ENCODE results near the gene NRXN3. TPM values are rescaled to one million over a fixed set of nuclear protein-coding genes. Genes with fewer than 3 reads are reported as not detected.

Gene NRXN3
- total and polyA plus RNA-seq, 2 of the 4 experiments (the other 2 are of a cell fraction): 4.8 to 25.1 TPM

DNA sequence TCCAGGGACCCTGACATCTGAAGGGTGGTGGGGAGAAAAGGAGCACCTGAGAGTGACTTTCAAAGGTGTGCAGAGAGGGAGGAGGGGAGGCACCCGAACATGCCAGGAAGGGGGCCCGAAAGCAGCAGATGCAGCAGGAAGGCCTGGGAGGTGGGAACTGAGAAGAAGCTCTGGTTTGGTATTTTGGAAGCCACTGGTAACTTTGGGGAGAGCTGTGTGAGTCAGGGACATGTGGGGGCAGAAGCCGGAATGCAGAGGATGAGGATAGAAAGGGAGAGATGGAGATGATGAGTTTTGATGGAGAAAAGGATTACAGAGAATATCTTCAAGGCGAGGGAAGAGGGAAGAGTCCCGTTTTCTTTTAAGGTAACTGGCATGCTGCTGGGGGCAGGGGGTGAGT, 50.1 kb downstream of the NRXN3 start:
- Histone ChIP-seq H2BK120ac (ENCODE audit: low read depth, low read length) (no peak overlapping the region), H3K9me3 (ENCODE audit: control insufficient read depth, insufficient read depth, low read length) (peaks cover 15% of the 10 kb centered on the region), H4K5ac (ENCODE audit: low read depth, low read length) (no peak overlapping the region), H2AK9ac (replicated peaks; ENCODE audit: low read depth, low read length, poor library complexity) (no peak overlapping the region), H3K4me2 (ENCODE audit: low read depth, low read length) (no peak overlapping the region), H3K4me1 (ENCODE audit: control insufficient read depth, insufficient read depth, low read length) (no peaks in the 10 kb centered on the region), H2BK5ac (ENCODE audit: low read depth, low read length, poor library complexity, severe bottlenecking) (no peak overlapping the region), H2AK5ac (ENCODE audit: low read depth, low read length) (no peak overlapping the region), H3K27ac (ENCODE audit: insufficient read depth, low read length) (no peak overlapping the region), H2BK20ac (ENCODE audit: low read depth, low read length) (no peak overlapping the region), H3K79me1 (ENCODE audit: low read depth in 1 of 2, low read length in 2 of 2) (no peaks in the 10 kb centered on the region), H3K14ac (replicated peaks; ENCODE audit: low read depth, low read length) (no peak overlapping the region), H4K91ac (ENCODE audit: insufficient read depth, low read depth, low read length) (no peak overlapping the region), H3K27me3 (ENCODE audit: control insufficient read depth, insufficient read depth, low read length) (no peaks in the 10 kb centered on the region), H3K18ac (ENCODE audit: low read depth, low read length) (no peak overlapping the region), H4K20me1 (ENCODE audit: insufficient read depth, low read length) (no peaks in the 10 kb centered on the region), H3K9me1 (ENCODE audit: insufficient read depth, low read length) (no peaks in the 10 kb centered on the region), H3K36me3 (ENCODE audit: control insufficient read depth, insufficient read depth, low read length) (no peaks in the 10 kb centered on the region), H3K23ac (ENCODE audit: low read depth, low read length) (no peak overlapping the region), H3K56ac (ENCODE audit: extremely low read depth, insufficient read depth, low read length) (no peak overlapping the region), H2BK15ac (ENCODE audit: low read depth, low read length) (no peak overlapping the region), H3K4ac (ENCODE audit: low read depth, low read length) (no peak overlapping the region), H3K4me3 (ENCODE audit: insufficient read depth, low read depth, low read length) (no peak overlapping the region), H3K9ac (ENCODE audit: low read depth, low read length) (no peak overlapping the region), H2AFZ (replicated peaks; ENCODE audit: low read length, poor library complexity) (no peak overlapping the region), H4K8ac (ENCODE audit: low read depth in 2 of 2, low read length in 2 of 2) (no peak overlapping the region)
- intact Hi-C loops (cut with micrococcal nuclease) (no loop called here), in situ Hi-C loops (cut with MboI; ENCODE audit: low sequenced_read_pairs) (no loop called here), dilution Hi-C loops (cut with HindIII; ENCODE audit: low sequenced_read_pairs, unreplicated experiment) (no loop called here)
- WGBS, 2 experiments (ENCODE audit: extremely low coverage in 2 of 2, insufficient read length in 1 of 2): 30% methylated on average over 4 of the region's 5 CpGs; no CpG with 5 or more reads in 1 of the 2 experiments
- TF ChIP-seq CEBPB (IDR thresholded peaks at IDR 0.05; ENCODE audit: low read depth, low read length) (no peak), SMC3 (IDR thresholded peaks at IDR 0.05; ENCODE audit: low read depth, low read length) (no peak), FOS (IDR thresholded peaks at IDR 0.05; ENCODE audit: low read depth, low read length) (no peak), RAD21 (IDR thresholded peaks at IDR 0.05; ENCODE audit: low read length) (no peak), CHD1 (IDR thresholded peaks at IDR 0.05; ENCODE audit: low read depth, low read length) (no peak), BHLHE40 (IDR thresholded peaks at IDR 0.05; ENCODE audit: low read depth, low read length) (no peak), POLR2A (IDR thresholded peaks at IDR 0.05; ENCODE audit: low read depth, low read length) (no peak), NFE2L2 (IDR thresholded peaks at IDR 0.05; ENCODE audit: low read depth, low read length) (no peak), MAFK (IDR thresholded peaks at IDR 0.05; ENCODE audit: low read depth, low read length) (no peak), MAZ (IDR thresholded peaks at IDR 0.05; ENCODE audit: borderline replicate concordance, low read depth, low read length) (no peak), RFX5 (IDR thresholded peaks at IDR 0.05; ENCODE audit: low read depth, low read length) (no peak), MXI1 (IDR thresholded peaks at IDR 0.05; ENCODE audit: borderline replicate concordance, low read depth, low read length) (no peak)
- TF ChIP-seq, protein P1, sequence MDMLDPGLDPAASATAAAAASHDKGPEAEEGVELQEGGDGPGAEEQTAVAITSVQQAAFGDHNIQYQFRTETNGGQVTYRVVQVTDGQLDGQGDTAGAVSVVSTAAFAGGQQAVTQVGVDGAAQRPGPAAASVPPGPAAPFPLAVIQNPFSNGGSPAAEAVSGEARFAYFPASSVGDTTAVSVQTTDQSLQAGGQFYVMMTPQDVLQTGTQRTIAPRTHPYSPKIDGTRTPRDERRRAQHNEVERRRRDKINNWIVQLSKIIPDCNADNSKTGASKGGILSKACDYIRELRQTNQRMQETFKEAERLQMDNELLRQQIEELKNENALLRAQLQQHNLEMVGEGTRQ (IDR thresholded peaks at IDR 0.05; ENCODE audit: low read depth, low read length): no peak
- TF ChIP-seq, protein P2, sequence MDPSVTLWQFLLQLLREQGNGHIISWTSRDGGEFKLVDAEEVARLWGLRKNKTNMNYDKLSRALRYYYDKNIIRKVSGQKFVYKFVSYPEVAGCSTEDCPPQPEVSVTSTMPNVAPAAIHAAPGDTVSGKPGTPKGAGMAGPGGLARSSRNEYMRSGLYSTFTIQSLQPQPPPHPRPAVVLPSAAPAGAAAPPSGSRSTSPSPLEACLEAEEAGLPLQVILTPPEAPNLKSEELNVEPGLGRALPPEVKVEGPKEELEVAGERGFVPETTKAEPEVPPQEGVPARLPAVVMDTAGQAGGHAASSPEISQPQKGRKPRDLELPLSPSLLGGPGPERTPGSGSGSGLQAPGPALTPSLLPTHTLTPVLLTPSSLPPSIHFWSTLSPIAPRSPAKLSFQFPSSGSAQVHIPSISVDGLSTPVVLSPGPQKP (IDR thresholded peaks at IDR 0.05; ENCODE audit: borderline replicate concordance, low read depth, low read length): no peak
- CTCF ChIA-PET: no interaction called here
- ATAC-seq (ENCODE audit: low read depth): no peak
- POLR2A ChIA-PET (ENCODE audit: unreplicated experiment): interaction anchor here (0.6 kb wide), 1 partner anchor 39 kb away, joined by 10 read pairs; no protein-coding TSS in a partner anchor
- no peak for DNase-seq
- no TSS peak for BruUV-seq (replicated peaks)

Data from IMR-90 (cell line).